ENCODE measurements around the gene SAMD4A.

SAMD4A gene

GRCh38 chr14:54664961-54665360 lies 98.0 kb downstream of the SAMD4A start:
- no peak for DNase-seq

- no peak for DNase-seq
Observed at GRCh38 chr14:54665946-54666345, 99.0 kb downstream of the SAMD4A start.

DNA sequence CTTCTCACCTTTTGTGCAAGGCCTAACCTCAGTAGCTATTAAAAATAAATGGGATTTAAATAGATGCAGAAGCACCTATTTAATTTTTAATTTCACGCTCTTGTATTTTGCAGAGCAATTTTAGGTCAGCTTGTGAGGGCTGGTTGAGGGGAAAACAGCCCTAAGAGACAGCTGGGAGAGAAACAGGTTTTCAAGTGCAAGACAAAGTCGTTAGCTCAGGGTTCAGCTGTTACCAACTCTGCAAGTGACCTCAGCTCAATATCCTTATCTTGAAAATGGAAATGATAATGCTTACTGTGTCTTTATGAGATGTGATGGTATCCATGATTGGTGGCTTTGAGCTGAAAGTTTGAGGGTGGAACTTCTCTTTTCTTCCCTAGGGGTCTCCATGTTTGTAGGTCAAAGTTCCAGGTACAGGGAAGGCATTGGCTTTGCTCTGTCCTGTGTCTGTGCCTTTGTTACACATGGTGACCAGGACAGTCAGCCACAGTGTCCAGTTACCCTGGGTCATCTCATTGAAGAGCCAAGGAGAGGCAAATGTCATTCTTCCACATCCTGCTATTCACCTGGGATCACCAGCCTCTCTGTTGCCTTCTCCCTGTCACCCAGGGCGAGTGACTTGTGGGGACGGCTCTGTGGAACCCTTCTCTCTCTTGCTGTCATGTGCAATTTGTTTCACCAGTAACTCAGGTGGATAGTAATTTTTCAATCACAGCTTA lies 100.3 kb downstream of the SAMD4A start:
- no peak for DNase-seq

- no peak for DNase-seq
Observed at GRCh38 chr14:54667764-54668163, 100.8 kb downstream of the SAMD4A start.

DNA sequence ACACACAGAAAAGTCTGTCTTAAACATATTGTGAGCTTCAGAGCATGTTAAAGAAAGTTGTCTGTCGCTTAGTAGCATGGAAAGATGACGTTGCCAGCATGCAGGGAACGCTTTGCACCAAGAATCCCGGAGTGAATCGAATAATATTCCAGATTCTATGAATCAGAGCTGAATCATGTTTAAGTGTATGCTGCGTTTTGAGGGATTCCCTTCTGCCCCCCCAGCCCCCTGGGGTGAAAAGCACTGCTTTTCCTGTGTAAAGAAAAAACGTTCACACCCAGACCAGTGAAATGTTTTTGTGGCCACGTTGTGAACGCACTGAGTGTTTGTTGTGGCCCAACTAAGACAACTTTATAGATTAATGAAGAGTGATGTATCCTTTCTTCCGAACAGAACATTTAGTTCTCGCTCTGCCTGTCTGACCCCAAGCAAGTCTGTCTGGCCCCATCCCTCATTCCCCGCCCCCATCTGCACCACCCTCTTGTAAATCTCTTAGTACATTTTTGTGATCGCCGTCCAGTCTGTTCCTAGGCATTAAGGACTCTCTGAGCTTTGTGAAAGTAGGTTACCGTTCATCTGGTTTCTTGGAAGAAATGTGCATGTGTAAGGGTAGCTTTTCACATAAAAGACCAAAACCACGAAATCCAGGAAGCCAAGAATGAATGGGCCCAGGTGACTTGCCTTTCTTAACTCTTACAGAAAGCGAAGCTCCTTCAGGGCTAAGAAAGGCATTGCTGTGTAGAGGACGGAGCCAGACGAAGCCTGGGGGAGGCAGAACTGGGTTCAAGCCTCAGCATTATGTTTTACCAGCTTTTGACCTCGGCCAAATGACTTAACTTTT lies 103.0 kb downstream of the SAMD4A start:
- DNase-seq: no peak

DNA sequence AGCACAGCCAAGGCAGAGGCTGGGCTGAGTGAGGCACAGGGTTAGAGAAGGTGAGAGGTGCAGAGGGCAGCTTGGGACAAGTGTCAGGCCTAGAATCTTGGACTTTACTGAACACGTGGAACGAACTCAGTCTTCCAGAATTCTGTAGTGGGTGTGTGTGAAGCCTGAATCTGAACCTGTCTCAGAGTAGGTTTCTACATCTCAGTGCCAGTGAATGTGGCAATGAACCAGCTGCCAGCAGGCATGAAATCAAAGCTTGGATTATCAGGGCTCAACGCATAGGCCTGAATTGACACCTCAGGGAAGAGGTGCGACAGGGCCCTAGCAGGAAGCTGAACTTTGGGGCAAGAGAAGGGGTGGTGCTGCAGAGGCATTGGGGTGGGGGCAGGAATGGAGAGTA lies 104.6 kb downstream of the SAMD4A start:
- no peak for DNase-seq

DNA sequence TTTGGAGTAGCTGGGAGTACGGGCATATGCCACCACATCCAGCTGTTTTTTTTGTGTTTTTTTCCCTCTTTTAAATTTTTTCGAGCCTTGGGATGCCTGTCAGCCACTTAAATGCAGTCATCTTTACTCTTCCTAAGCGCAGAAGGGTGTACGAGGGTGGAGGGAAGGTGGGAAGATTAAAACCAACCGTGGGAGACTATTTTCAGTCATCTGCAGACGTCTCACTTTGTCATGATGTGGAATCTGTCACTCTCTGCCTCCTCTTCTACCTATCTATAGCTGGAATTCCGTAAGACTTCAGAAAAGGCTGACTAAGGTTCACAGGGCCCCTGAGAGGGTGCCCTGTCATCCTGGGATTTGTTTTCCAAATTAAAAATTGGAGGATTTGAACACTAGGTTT lies 105.3 kb downstream of the SAMD4A start:
- no peak for DNase-seq

DNA sequence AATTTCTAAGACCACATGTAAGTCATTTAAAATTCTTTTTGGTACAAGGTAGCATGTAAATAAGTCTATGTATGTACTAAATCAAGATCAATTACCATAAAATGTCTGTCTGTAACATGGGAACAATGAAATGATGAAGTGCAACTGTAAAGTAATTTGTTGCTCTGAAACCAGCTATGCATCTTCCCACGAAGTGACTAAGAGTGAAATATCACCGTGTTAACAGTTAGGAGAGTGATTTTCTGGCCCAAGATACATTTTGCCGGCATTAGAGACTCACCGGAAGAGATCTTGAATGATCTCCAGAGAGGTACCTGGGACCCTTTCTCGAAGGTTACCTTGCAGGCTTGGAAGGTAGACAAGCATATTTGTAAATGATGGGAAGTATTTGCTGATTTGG lies 105.8 kb downstream of the SAMD4A start:
- DNase-seq: no peak

DNA sequence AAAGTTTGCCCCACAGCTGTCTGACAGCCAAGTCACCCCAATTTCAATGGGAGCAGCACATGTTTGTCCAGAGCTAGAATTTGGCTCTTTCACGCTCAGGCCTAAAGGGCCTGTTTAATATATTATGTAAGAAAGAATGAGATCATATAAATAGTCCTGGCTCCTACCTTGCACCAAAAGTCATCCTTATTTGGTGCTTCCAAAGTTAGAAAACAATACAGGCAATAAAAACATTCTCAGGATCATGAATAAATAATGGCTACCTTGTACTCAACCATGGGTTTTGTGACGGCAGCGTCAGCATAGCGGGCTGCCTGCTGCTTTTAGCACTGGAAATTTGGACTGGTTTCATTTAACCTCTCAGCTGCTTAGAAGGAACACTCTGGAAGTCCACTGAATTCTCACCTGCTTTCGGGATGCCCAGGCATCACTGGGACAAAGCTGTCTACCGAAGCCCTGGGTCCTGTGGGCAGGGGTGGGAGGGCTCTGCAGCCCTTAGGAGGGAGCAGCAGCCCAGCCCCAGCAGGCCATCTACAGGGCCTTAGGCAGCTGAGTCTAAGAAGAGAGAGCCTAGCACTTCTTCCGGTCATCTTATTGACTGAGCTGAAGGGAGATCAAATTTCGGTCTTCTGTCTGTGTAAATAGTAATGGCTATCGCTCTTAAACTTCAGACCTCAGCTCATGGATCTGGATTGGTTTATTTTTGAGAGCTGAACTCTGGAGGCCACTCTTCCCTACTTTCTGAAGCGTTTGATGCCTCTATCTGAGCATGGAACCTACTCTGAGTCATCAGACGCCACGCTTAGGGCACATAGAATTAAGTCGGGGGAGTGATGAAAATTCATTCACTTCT lies 106.5 kb downstream of the SAMD4A start:
- no peak for DNase-seq

DNA sequence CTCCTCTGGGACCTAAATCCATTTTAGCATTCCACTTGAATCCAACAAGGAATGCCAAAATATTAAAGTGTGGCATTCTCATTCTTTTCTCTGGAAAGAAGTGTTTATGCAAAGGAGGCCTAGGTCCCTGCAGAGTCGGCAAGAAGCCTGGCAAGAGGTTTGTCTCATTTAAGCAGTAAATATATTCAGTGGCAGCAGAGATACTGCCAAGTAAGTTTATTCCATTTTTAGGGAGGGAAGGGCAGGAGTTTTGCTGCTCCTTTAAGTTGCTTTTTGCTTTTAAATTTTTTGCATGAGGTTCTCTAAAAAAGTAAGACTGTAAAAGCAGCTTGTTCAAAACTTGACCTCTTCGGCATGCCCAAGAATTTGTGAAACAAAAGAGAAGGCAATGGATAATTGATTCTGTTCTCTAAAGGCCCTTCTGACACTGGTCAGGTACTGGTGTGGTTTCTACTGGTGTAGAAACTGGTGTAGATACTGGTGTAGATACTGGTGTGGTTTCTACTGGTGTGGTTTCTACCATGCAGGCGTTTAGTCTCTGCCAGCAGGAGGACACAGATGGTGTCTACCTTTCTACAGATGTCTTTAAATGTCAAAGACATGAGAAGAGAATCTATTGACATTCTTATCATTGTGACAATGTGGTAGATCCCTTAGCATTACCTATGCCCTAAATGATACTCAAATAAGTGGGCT lies 107.3 kb downstream of the SAMD4A start:
- DNase-seq: no peak

GRCh38 chr14:54675236-54676128 lies 108.6 kb downstream of the SAMD4A start:
- DNase-seq: no peak

DNA sequence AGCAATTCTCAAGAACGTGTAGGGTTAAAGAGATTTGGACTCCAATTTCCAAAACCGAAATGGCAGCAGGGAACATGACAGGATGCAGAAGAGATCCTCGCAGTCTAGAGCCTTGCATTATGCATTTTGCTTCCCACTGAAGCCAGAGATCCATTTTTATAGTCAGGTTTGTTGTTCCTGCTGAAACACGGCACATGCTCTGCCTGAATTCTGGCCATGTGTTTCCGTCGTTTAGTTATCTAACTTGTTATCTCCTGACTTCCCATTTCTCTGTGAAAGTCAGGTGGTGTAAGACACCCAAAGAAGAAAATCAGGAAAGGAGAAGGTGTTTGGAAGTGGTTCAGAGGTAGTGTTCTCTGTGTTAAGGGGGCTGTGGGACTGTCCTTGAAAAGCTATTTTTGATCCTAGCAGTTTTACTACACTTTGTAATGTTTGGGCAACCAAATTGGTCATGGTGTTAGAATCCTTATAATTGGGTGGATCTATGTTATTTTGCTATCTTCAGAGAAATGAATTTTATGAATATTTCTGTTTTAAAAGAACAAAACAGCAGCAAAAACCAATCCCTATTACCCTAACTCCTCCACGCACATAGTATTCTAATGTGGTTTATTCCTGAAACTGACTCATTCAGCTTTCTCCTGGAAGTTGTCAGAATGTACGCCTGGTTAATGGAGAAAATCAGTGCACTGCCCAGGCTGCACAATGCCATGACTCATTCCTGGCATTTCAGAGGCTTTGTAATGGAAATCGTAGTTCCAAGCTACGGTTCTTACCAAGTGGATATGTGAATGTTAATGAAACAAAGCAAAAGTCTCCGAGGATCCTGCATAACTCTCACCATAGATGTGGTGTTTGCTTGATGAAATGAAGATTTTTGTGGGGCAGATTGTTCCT lies 110.1 kb downstream of the SAMD4A start:
- DNase-seq: no peak

GRCh38 chr14:54680651-54681050 lies 113.7 kb downstream of the SAMD4A start:
- no peak for DNase-seq

DNA sequence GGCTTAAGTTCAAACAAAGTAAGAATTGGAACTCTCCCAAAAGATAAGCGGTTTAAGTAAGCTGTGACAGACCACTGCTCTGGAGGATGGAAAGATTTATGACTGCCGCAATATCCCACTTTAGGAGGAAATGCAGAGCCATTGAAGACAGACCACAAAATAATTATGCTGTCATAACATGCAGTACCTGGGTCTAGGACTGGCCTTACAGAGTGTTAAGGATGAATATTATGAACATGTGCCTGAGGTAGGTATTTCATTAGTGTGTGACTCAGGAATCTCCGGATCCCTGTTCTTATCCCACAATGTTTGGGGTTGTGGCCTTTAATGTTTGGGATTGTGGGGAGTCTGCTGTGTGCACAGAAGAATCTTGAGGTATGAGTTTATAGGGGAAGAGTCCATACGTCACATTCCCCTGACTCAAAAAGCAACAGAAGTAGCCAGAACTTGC lies 114.9 kb downstream of the SAMD4A start:
- no peak for DNase-seq

DNA sequence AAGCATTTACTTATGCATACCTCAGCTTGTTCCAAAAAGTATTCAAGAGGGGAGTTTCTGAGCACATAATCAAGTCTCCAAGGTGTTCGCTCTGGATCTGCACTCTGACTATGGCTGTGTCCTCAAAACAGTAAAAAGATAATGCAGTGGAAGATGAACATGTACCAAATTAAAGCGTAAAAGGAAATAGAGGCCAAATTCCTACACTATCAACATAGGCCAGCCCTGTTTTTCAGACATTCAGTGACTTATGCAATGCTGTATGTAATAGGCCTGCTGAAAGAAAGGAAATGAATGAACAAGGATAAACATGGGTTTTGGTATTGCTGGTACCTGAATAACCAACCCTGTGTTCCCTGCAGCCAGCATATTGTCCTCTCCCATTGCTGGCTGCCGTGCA lies 115.7 kb downstream of the SAMD4A start:
- DNase-seq: no peak

GRCh38 chr14:54683882-54684794 lies 117.2 kb downstream of the SAMD4A start:
- DNase-seq: no peak

- DNase-seq: no peak
Observed at GRCh38 chr14:54685286-54685845, 118.4 kb downstream of the SAMD4A start.

DNA sequence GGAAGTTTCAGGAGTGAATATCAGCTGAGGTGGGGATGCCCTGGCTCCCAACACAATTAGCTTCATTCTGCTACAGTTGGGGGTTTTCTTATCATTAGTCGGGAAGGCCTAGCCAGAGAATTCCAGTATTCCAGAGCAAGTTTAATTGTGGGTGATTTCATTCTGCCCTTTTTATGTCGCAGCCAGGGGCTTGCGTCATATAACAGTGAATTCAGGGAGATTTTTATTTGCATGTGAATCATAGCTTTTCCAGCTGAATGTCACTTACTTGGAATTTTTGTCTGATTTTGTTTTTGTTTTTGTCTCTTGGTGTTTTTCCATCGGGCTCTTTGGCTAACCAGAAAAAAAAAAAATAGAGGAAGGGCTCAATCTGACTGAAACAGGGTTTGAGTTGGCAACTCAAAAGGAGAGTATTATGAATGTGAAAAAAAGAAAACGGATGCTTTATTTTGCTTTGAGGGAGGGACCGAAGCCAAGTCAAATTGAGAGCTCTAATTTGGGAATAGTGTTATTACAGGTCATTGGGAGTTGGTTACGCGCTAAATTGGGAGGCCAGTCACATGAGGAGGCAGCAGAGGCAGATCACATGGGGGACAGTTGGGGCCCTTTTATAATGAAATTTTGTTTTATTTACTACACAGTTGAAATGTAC lies 119.4 kb downstream of the SAMD4A start:
- DNase-seq: no peak

Data from NCI-H2029 treated with DMSO at 0.1 percent for 48 hours (cell line).